ENCODE measurements around the gene TRPM4. TPM values are rescaled to one million over a fixed set of nuclear protein-coding genes. Genes with fewer than 3 reads are reported as not detected.

Gene TRPM4
- total and polyA plus RNA-seq, 10 of the 15 experiments (the other 5 are each of a cell fraction or from before 2014, with no cell fraction given) = 0.10 to 0.64 (median 0.15) TPM; not detected in 7

DNA sequence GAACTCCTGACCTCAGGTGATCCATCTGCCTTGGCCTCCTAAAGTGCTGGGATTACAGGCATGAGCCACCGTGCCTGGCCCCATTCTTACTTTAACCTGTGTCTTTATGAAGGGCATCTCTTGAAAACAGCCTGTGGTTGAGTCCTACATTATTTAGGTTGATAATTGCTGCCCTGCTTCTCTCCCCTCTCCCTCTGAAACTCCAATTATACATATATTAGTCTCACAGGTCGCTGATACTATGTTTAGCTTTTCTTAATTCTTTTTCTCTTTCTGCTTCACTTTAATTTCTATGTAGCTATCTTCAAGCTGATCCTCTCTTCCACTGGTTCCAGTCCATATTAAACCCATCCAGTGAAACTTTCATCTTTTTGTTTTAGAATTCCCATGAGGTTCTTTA, 92.3 kb downstream of the TRPM4 start:
- ChIA-PET POLR2A (interaction anchor here (0.5 to 0.6 kb wide), 3 partner anchors 100 to 291 kb away, joined by 3 to 5 read pairs (median 4); no protein-coding TSS in a partner anchor), RAD21 (ENCODE audit: unreplicated experiment) (interaction anchor here (0.8 kb wide), 1 partner anchor 18 kb away, joined by 4 read pairs; no protein-coding TSS in a partner anchor), CTCF (interaction anchor here (0.7 to 1.3 kb wide), 2 partner anchors 12 to 52 kb away, joined by 3 to 4 read pairs; no protein-coding TSS in a partner anchor), SMC1A (ENCODE audit: uncharacterized antibody, unreplicated experiment) (interaction anchor here (1.1 to 1.5 kb wide), 2 partner anchors 24 to 49 kb away, joined by 4 read pairs; no protein-coding TSS in a partner anchor)
- no peaks in the 10 kb centered on the region; the same call in 2 of the 3 replicates for H3K9me3 ChIP-seq (replicated peaks; ENCODE audit: control insufficient read depth, insufficient read depth, low read length)
- DNase-seq (ENCODE audit: low read depth, low spot score) (no peak), FAIRE-seq (no peak), ATAC-seq (no peak)
- in situ Hi-C loops (cut with MboI) (no loop called here), intact Hi-C loops (cut with micrococcal nuclease; ENCODE audit: unreplicated experiment) (no loop called here)
- 29% methylated on average over 2 of the region's 2 CpGs for WGBS (ENCODE audit: insufficient coverage, insufficient replicate concordance, low lambda C conversion rate, missing lambda C conversion rate)
- no peak overlapping the region for H3K4me2 ChIP-seq (ENCODE audit: control insufficient read depth, insufficient read depth)
- H3K36me3 ChIP-seq (ENCODE audit: control insufficient read depth in 2 of 2, insufficient read depth in 2 of 2, low read length in 1 of 2) = no peaks in the 10 kb centered on the region
- no peaks in the 10 kb centered on the region for H3K4me1 ChIP-seq (ENCODE audit: control insufficient read depth, insufficient read depth, low read length)
- no peak overlapping the region for H2AFZ ChIP-seq (ENCODE audit: control insufficient read depth, low read depth, low read length)
- H3K9ac ChIP-seq (ENCODE audit: control insufficient read depth, insufficient read depth, low read length) = no peak overlapping the region
- BruUV-seq (replicated peaks) = no TSS peak
- no peaks in the 10 kb centered on the region for H4K20me1 ChIP-seq (ENCODE audit: control insufficient read depth, insufficient read depth)
- H3K27me3 ChIP-seq (replicated peaks in 1 of 2; ENCODE audit: control insufficient read depth in 2 of 2, insufficient read depth in 2 of 2, low read length in 1 of 2) = peaks cover 0 to 6% of the 10 kb centered on the region in 2 experiments; a peak in 1 of 4 replicates
- no peak overlapping the region for H3K4me3 ChIP-seq
- no peak overlapping the region for H3K27ac ChIP-seq (ENCODE audit: control insufficient read depth, insufficient read depth)
- H3K79me2 ChIP-seq (ENCODE audit: control insufficient read depth, insufficient read depth, low read length) = no peaks in the 10 kb centered on the region
- TF ChIP-seq BCL11A (IDR thresholded peaks at IDR 0.05; ENCODE audit: low read depth, low read length) (no peak), NR2C1 (IDR thresholded peaks at IDR 0.05) (no peak), TCF7 (IDR thresholded peaks at IDR 0.05; ENCODE audit: borderline replicate concordance) (no peak), TCF3 (IDR thresholded peaks at IDR 0.05; ENCODE audit: borderline replicate concordance, insufficient read depth, low read depth, low read length) (no peak), CEBPB (IDR thresholded peaks at IDR 0.05; ENCODE audit: borderline replicate concordance in 1 of 2, low read depth in 2 of 2, low read length in 2 of 2) (no peak), DPF2 (IDR thresholded peaks at IDR 0.05) (no peak), CHD1 (IDR thresholded peaks at IDR 0.05; ENCODE audit: low read depth, low read length) (no peak)
- TF ChIP-seq, protein P1, sequence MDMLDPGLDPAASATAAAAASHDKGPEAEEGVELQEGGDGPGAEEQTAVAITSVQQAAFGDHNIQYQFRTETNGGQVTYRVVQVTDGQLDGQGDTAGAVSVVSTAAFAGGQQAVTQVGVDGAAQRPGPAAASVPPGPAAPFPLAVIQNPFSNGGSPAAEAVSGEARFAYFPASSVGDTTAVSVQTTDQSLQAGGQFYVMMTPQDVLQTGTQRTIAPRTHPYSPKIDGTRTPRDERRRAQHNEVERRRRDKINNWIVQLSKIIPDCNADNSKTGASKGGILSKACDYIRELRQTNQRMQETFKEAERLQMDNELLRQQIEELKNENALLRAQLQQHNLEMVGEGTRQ (IDR thresholded peaks at IDR 0.05; ENCODE audit: borderline replicate concordance, low read depth, low read length) = no peak
- TF ChIP-seq, protein P2, sequence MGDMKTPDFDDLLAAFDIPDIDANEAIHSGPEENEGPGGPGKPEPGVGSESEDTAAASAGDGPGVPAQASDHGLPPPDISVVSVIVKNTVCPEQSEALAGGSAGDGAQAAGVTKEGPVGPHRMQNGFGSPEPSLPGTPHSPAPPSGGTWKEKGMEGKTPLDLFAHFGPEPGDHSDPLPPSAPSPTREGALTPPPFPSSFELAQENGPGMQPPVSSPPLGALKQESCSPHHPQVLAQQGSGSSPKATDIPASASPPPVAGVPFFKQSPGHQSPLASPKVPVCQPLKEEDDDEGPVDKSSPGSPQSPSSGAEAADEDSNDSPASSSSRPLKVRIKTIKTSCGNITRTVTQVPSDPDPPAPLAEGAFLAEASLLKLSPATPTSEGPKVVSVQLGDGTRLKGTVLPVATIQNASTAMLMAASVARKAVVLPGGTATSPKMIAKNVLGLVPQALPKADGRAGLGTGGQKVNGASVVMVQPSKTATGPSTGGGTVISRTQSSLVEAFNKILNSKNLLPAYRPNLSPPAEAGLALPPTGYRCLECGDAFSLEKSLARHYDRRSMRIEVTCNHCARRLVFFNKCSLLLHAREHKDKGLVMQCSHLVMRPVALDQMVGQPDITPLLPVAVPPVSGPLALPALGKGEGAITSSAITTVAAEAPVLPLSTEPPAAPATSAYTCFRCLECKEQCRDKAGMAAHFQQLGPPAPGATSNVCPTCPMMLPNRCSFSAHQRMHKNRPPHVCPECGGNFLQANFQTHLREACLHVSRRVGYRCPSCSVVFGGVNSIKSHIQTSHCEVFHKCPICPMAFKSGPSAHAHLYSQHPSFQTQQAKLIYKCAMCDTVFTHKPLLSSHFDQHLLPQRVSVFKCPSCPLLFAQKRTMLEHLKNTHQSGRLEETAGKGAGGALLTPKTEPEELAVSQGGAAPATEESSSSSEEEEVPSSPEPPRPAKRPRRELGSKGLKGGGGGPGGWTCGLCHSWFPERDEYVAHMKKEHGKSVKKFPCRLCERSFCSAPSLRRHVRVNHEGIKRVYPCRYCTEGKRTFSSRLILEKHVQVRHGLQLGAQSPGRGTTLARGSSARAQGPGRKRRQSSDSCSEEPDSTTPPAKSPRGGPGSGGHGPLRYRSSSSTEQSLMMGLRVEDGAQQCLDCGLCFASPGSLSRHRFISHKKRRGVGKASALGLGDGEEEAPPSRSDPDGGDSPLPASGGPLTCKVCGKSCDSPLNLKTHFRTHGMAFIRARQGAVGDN (IDR thresholded peaks at IDR 0.05) = no peak
- TF ChIP-seq, protein P3, sequence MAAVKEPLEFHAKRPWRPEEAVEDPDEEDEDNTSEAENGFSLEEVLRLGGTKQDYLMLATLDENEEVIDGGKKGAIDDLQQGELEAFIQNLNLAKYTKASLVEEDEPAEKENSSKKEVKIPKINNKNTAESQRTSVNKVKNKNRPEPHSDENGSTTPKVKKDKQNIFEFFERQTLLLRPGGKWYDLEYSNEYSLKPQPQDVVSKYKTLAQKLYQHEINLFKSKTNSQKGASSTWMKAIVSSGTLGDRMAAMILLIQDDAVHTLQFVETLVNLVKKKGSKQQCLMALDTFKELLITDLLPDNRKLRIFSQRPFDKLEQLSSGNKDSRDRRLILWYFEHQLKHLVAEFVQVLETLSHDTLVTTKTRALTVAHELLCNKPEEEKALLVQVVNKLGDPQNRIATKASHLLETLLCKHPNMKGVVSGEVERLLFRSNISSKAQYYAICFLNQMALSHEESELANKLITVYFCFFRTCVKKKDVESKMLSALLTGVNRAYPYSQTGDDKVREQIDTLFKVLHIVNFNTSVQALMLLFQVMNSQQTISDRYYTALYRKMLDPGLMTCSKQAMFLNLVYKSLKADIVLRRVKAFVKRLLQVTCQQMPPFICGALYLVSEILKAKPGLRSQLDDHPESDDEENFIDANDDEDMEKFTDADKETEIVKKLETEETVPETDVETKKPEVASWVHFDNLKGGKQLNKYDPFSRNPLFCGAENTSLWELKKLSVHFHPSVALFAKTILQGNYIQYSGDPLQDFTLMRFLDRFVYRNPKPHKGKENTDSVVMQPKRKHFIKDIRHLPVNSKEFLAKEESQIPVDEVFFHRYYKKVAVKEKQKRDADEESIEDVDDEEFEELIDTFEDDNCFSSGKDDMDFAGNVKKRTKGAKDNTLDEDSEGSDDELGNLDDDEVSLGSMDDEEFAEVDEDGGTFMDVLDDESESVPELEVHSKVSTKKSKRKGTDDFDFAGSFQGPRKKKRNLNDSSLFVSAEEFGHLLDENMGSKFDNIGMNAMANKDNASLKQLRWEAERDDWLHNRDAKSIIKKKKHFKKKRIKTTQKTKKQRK (IDR thresholded peaks at IDR 0.05; ENCODE audit: low read depth, low read length) = no peak
- TF ChIP-seq, protein P4, sequence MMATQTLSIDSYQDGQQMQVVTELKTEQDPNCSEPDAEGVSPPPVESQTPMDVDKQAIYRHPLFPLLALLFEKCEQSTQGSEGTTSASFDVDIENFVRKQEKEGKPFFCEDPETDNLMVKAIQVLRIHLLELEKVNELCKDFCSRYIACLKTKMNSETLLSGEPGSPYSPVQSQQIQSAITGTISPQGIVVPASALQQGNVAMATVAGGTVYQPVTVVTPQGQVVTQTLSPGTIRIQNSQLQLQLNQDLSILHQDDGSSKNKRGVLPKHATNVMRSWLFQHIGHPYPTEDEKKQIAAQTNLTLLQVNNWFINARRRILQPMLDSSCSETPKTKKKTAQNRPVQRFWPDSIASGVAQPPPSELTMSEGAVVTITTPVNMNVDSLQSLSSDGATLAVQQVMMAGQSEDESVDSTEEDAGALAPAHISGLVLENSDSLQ (IDR thresholded peaks at IDR 0.05) = no peak
- TF ChIP-seq, protein P5, sequence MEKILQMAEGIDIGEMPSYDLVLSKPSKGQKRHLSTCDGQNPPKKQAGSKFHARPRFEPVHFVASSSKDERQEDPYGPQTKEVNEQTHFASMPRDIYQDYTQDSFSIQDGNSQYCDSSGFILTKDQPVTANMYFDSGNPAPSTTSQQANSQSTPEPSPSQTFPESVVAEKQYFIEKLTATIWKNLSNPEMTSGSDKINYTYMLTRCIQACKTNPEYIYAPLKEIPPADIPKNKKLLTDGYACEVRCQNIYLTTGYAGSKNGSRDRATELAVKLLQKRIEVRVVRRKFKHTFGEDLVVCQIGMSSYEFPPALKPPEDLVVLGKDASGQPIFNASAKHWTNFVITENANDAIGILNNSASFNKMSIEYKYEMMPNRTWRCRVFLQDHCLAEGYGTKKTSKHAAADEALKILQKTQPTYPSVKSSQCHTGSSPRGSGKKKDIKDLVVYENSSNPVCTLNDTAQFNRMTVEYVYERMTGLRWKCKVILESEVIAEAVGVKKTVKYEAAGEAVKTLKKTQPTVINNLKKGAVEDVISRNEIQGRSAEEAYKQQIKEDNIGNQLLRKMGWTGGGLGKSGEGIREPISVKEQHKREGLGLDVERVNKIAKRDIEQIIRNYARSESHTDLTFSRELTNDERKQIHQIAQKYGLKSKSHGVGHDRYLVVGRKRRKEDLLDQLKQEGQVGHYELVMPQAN (conservative IDR thresholded peaks at IDR 0.05) = no peak
